Thyroid gland (tissue), 4 donors: Measurements from ENCODE around the gene NMNAT1.
"Not testable (repeated sequence)": the region's sequence is repeated elsewhere in the genome, so short reads cannot be mapped to it uniquely, and the experiment has no call there.

Experiments used
- CTCF ChIP-seq, 6 experiments: fragments of 200-600 bp in 3 of 6; fragments of 450-650 bp in 3 of 6; sonication (generic) in 3 of 6; IDR thresholded peaks; one replicate each; pipeline ENCODE4 v1.5.1; 2016 to 2019; ENCODE audit warnings: antibody characterized with exemption in 6 of 6, mild to moderate bottlenecking in 2 of 6, inconsistent platforms in 1 of 6, moderate library complexity in 1 of 6
- POLR2A ChIP-seq, 2 donors: fragments of 450-650 bp; IDR thresholded peaks; one replicate each; pipeline ENCODE4 v1.6.1; 2017; ENCODE audit warnings: antibody characterized with exemption in 2 of 2, mild to moderate bottlenecking in 2 of 2, moderate library complexity in 1 of 2

DNA sequence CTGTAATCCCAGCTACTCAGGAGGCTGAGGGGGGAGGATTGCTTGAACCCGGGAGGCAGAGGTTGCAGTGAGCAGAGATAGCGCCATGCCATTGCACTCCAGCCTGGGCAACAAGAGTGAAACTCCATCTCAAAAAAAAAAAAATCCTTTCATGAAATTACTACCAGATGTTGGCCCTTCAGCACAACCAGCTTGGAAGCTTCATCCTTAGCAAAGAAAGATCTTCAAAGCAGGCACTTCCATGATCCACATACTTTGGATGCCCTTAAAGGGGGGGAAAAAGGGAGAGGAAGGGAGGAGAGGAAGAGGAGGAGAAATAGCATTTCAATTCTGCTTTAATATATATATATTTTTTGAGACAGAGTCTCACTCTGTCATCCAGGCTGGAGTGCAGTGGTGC lies 77.4 kb downstream of the NMNAT1 start:
- not testable (repeated sequence) for TF ChIP-seq POLR2A, CTCF (IDR thresholded peaks at IDR 0.05)
